Measurements from ENCODE around the gene POMT2.

Gene POMT2

DNA sequence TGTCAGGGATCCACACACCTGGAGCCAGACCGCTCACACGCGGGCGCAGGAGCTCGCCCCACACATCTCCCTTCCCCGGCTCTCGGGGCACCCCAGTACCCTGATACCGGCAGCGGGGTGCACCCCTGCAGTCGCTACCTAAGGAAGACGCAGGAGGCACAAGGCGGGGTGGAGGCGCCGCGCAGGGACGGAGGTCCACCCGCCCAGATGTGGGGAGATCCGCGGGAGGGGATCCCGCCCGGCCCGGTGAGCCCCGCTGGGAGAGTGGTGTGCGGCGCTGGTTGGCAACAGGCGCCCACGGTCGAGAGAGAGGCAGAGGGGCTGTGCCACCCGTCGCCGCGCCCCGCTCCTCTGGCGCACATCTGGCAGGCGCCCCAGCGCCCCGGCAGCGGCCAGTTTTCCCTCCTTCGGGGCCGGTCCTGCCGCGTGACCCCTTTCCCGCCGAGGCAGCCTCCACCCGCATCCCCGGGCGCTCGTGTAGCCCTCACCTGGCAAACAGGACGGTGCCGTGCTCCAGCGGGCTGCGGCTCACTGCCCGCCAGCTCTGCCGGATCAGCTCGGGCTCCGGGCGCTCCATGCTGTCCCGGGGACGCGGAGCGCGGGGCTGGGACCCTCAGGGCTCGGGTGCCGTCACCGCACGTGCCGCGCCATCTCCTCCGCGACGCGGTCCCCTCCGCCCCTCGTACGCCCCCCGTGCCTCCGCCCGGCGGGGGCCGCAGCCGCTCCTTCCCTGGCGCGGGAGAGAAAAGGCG lies 50.1 kb downstream of the POMT2 start:
- H3K4me3 ChIP-seq = peak overlapping the region in 8 of 10 experiments; percentile 16 to 42 (median 22); a peak in 8 of 20 replicates
- H3K27me3 ChIP-seq = peaks cover 41 to 50% (median 49%) of the 10 kb centered on the region in 11 experiments

DNA sequence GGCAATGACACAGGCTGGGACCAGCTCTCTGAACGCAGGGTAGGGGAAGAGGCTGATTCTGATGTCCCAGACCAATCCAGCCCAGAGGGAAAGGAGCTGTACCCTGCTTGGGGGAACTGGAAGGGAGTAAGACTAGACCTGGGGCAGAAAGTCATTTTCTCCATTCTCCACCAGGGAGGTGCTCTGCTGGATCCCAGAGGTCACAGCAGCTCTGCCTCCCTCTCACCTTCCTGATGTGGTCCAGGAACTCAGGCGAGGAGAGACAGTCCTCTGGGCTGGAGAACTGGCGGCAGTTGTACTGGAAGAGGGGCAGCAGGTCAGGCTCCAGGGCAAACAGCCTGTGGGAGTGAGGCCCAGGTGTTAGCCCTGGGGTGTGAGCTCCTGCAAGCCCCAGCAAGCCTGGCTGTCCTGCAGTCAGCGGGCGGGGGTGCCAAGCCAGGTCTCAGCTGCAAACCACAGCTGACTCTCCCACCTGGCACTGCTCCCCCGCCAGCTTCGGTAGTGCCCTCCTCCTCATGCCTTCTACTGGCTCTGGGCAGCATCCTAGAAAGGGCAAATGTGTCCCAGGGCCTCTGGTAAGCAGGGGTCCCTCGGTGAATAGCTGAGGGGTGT lies 51.6 kb downstream of the POMT2 start:
- Histone ChIP-seq H3K4me3 (no peak overlapping the region), H3K27me3 (peaks cover 41 to 50% (median 49%) of the 10 kb centered on the region in 11 experiments), H3K9me3 (replicated peaks in 1 of 11) (peaks cover 0 to 15% (median 10%) of the 10 kb centered on the region in 11 experiments; a peak in 16 of 22 replicates), H3K27ac (no peak overlapping the region), H4K20me1 (peaks cover 0 to 36% (median 4%) of the 10 kb centered on the region in 11 experiments; a peak in 11 of 22 replicates), H3K4me2 (peak overlapping the region in 8 of 11 experiments; percentile 66 to 93 (median 75); a peak in 16 of 22 replicates), H3K4me1 (peaks cover 12 to 73% (median 60%) of the 10 kb centered on the region in 10 experiments), H3K9ac (no peak overlapping the region), H3K36me3 (no peaks in the 10 kb centered on the region)
- no peak for TF ChIP-seq Cebpa-rat (IDR thresholded peaks at IDR 0.05)

More for the DNA sequence above, 50.1 kb downstream of the POMT2 start:
- Histone ChIP-seq H3K9me3 (replicated peaks in 1 of 11) (peaks cover 0 to 15% (median 10%) of the 10 kb centered on the region in 11 experiments; a peak in 16 of 22 replicates), H3K27ac (no peak overlapping the region), H3K9ac (peak overlapping the region in 2 of 11 experiments; percentile 13 to 41; a peak in 2 of 22 replicates), H4K20me1 (peaks cover 0 to 24% (median 4%) of the 10 kb centered on the region in 11 experiments; a peak in 11 of 22 replicates), H3K4me2 (peak overlapping the region; percentile 32 to 93 (median 73); a peak in 21 of 22 replicates), H3K4me1 (peaks cover 12 to 65% (median 51%) of the 10 kb centered on the region in 10 experiments), H3K36me3 (no peaks in the 10 kb centered on the region)
- TF ChIP-seq Cebpa-rat (IDR thresholded peaks at IDR 0.05) = no peak

DNA sequence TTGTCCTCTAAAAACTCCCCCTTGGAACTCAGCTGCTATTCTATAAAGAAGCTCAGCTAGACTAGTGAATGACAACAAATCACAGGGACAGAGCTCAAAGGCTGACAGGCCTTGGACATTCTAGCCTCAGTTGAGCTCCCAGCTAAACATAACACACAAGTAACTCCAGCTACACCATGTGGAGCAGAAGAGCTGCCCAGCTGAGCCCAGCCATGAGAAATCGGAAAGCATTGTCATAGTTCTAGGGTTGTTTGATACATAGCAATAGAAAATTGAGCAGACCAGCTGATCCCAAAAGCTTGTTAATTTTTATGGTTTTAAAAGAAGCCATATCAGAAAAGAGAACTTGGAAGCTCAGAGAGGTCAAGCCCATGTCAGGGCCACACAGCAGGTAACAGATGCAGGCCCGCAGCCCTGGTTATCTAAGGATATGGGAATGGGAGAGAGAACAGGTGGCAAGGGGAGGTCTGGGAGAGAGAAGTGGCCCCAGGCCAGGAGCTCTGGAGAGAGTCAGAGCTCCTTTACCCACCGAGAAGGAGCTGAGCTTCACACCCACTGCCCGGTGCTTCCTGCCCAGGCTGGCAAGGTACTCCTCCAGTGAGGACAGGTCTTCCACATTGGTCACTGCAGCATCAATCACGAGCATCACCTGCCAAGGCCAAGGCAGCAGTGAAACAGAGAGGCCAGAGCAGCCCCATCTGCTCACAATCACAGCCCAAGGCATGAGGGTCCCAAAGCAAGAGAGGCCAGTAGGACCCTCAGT lies 52.6 kb downstream of the POMT2 start:
- no peak for TF ChIP-seq Cebpa-rat (IDR thresholded peaks at IDR 0.05)
- Histone ChIP-seq H3K27me3 (peaks cover 41 to 50% (median 49%) of the 10 kb centered on the region in 11 experiments), H3K4me2 (peak overlapping the region in 5 of 11 experiments; percentile 68 to 93 (median 79); a peak in 6 of 22 replicates), H3K9ac (no peak overlapping the region), H4K20me1 (peaks cover 0 to 30% (median 4%) of the 10 kb centered on the region in 11 experiments; a peak in 11 of 22 replicates), H3K4me1 (peaks cover 12 to 73% (median 60%) of the 10 kb centered on the region in 10 experiments), H3K36me3 (no peaks in the 10 kb centered on the region), H3K9me3 (replicated peaks in 1 of 11) (peaks cover 0 to 15% (median 10%) of the 10 kb centered on the region in 11 experiments; a peak in 16 of 22 replicates), H3K27ac (no peak overlapping the region), H3K4me3 (no peak overlapping the region)

DNA sequence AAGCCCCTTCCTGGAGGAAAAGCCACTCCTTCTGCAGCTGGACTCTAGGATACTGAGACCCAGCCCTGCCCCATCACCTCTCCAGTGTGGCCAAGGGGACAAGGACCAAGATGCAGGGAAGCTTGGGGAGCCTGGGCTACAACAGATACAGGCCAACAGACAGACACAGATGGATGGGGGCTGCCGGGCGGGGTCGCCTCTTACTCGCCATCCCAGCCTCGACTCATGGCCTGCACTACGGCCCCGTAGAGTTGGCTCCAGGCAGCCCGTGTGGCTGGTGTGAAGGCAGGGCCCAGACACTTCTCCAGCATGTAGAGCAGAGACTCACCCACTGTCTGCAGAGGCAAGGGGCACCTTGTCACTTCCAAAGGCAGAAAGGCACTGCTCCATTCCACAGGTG lies 54.3 kb downstream of the POMT2 start:
- H3K4me3 ChIP-seq = no peak overlapping the region
- no peak overlapping the region; a peak in 2 of 22 replicates for H3K9ac ChIP-seq
- TF ChIP-seq Cebpa-rat (IDR thresholded peaks at IDR 0.05) = no peak
- no peaks in the 10 kb centered on the region for H3K36me3 ChIP-seq
- peaks cover 0 to 30% (median 4%) of the 10 kb centered on the region in 11 experiments; a peak in 11 of 22 replicates for H4K20me1 ChIP-seq
- peaks cover 29 to 38% (median 35%) of the 10 kb centered on the region in 11 experiments for H3K27me3 ChIP-seq
- peaks cover 0 to 15% (median 10%) of the 10 kb centered on the region in 11 experiments; a peak in 16 of 22 replicates for H3K9me3 ChIP-seq (replicated peaks in 1 of 11)
- H3K4me2 ChIP-seq = peak overlapping the region in 9 of 11 experiments; percentile 51 to 87 (median 75); a peak in 15 of 22 replicates
- no peak overlapping the region for H3K27ac ChIP-seq
- H3K4me1 ChIP-seq = peaks cover 12 to 78% (median 64%) of the 10 kb centered on the region in 10 experiments

DNA sequence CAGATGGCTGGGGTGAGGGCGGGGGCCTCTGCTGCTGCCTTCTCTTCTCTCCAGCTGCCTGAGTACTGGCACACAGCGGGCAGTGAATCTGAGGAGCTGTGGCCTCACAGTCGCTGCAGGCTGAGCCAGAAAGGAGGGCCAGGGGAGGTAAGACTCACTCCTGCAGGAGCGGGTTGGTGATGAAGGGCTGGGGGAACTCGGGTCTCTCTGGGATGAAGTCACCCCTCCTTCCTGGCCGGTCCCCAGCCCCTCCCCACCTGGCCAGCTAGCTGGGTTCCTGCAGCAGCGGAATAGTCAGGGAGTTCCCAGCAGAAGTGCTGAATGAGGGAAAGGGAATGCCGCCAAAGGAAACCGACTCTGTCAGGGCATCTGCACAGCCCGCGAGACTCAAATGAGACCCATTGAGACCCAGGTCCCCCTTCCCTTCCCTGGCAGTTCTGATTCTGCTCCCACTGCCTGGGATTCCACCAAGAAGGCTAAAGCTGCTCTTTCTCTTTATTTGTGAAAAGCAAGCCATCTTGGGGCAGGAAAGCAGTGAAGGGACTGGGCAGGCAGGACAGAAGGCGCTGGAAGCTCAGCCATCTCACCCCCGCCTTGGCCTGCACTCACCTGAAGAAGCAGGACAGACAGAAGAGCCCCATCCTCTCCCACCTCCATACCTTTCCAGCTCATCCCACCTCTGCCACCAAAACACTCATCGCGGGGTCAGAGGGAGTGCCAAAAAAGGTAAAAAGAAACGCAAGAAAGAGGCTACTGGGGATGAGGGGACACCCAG lies 54.9 kb downstream of the POMT2 start:
- peaks cover 23 to 32% (median 29%) of the 10 kb centered on the region in 11 experiments for H3K27me3 ChIP-seq
- no peaks in the 10 kb centered on the region for H3K36me3 ChIP-seq
- H3K9ac ChIP-seq = peak overlapping the region in 1 of 11 experiments; percentile 30; a peak in 4 of 22 replicates
- no peak for TF ChIP-seq Cebpa-rat (IDR thresholded peaks at IDR 0.05)
- peaks cover 13 to 81% (median 64%) of the 10 kb centered on the region in 10 experiments for H3K4me1 ChIP-seq
- H3K4me2 ChIP-seq = peak overlapping the region; percentile 17 to 87 (median 72); a peak in 21 of 22 replicates
- no peak overlapping the region for H3K4me3 ChIP-seq
- peaks cover 0 to 25% (median 2%) of the 10 kb centered on the region in 11 experiments; a peak in 11 of 22 replicates for H4K20me1 ChIP-seq
- peak overlapping the region in 1 of 11 experiments; percentile 38; a peak in 1 of 22 replicates for H3K27ac ChIP-seq
- H3K9me3 ChIP-seq (replicated peaks in 1 of 11) = peaks cover 0 to 15% (median 10%) of the 10 kb centered on the region in 11 experiments; a peak in 16 of 22 replicates

DNA sequence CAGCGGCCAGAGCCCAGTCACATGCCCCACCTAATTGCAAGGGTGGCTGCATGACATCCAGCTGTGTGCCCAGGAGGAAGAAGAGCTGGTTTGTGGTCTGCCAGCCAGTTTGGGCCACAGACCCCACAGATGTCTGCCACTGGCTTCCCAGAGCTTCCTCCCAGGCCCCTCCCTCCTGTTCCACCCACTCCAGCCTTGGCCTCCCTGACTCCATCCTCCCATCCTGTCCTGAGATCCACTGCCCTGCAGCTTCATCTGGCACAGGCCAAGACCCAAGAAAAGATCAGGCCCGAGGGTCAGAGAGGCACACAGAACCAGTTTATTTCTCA lies 55.5 kb downstream of the POMT2 start:
- Histone ChIP-seq H4K20me1 (peaks cover 0 to 19% (median 0%) of the 10 kb centered on the region in 11 experiments; a peak in 11 of 22 replicates), H3K4me1 (peaks cover 13 to 81% (median 64%) of the 10 kb centered on the region in 10 experiments), H3K4me3 (no peak overlapping the region), H3K9ac (peak overlapping the region in 1 of 11 experiments; percentile 30; a peak in 3 of 22 replicates), H3K27me3 (peaks cover 17 to 26% (median 23%) of the 10 kb centered on the region in 11 experiments), H3K36me3 (no peaks in the 10 kb centered on the region), H3K9me3 (replicated peaks in 1 of 11) (peaks cover 0 to 15% (median 10%) of the 10 kb centered on the region in 11 experiments; a peak in 16 of 22 replicates), H3K27ac (peak overlapping the region in 1 of 11 experiments; percentile 38; a peak in 1 of 22 replicates), H3K4me2 (peak overlapping the region; percentile 17 to 87 (median 72))
- no peak for TF ChIP-seq Cebpa-rat (IDR thresholded peaks at IDR 0.05)

DNA sequence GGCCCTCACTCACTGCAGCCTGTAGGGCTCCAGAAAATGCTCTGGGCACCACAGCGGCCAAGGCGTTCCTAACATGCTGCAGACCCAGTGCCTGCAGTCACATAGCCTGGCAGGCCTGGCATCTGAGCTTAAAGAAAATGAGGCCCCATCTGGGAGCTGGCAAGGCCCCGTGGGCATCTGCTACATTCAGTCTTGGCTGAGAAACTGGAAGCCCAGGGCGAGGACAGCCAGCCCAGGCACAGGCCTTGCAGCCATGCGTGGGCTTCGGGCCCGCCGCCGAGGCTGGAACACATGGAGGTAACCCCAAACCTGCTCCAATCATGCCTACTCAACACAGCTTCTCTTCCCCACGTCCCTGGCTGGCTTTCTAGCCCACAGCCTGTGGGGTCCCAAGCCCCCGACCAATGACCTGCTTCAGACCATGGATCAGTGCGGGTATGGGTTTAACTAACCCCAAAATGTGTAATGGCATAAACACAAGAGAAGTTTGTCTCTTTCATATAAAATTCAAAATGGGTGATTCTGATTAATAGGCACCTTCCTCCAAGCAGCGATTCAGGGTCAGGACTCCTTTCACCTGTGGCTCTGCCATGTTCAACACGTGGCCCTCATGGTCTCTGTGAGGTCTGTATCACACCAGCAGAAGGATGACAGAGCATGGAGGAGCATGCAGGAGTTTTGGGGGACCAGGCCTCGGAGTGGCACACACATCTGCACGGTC lies 56.1 kb downstream of the POMT2 start:
- Histone ChIP-seq H3K9ac (0 out of 22 replicates have a peak overlapping the region, but pooled peaks of 1 of the 11 experiments have one; percentile 9), H3K36me3 (no peaks in the 10 kb centered on the region), H3K9me3 (replicated peaks in 1 of 11) (peaks cover 0 to 15% (median 10%) of the 10 kb centered on the region in 11 experiments; a peak in 16 of 22 replicates), H3K4me1 (peaks cover 11 to 81% (median 64%) of the 10 kb centered on the region in 10 experiments; a peak in 19 of 20 replicates), H3K27ac (no peak overlapping the region), H3K27me3 (peaks cover 11 to 21% (median 18%) of the 10 kb centered on the region in 11 experiments), H3K4me3 (no peak overlapping the region), H3K4me2 (peak overlapping the region; percentile 17 to 87 (median 72)), H4K20me1 (peaks cover 0 to 18% (median 0%) of the 10 kb centered on the region in 11 experiments; a peak in 6 of 22 replicates)
- no peak for TF ChIP-seq Cebpa-rat (IDR thresholded peaks at IDR 0.05)

Data from BLaER1 treated with 17β-estradiol and CSF1 and Interleukin-3, amounts not matched to agents 10 nM and 100 nM (cell line).